ENCODE data around the gene STX2.
"Not testable (repeated sequence)": the region's sequence is repeated elsewhere in the genome, so short reads cannot be mapped to it uniquely, and the experiment has no call there.

GRCh38 chr12:130752037-130752436 lies 87.0 kb downstream of the STX2 start:
- TF ChIP-seq POLR2AphosphoS5 (IDR thresholded peaks at IDR 0.05); POLR2A (IDR thresholded peaks at IDR 0.05; ENCODE audit: low read depth); EP300 (IDR thresholded peaks at IDR 0.05): not testable (repeated sequence)
- TF ChIP-seq, protein P1, sequence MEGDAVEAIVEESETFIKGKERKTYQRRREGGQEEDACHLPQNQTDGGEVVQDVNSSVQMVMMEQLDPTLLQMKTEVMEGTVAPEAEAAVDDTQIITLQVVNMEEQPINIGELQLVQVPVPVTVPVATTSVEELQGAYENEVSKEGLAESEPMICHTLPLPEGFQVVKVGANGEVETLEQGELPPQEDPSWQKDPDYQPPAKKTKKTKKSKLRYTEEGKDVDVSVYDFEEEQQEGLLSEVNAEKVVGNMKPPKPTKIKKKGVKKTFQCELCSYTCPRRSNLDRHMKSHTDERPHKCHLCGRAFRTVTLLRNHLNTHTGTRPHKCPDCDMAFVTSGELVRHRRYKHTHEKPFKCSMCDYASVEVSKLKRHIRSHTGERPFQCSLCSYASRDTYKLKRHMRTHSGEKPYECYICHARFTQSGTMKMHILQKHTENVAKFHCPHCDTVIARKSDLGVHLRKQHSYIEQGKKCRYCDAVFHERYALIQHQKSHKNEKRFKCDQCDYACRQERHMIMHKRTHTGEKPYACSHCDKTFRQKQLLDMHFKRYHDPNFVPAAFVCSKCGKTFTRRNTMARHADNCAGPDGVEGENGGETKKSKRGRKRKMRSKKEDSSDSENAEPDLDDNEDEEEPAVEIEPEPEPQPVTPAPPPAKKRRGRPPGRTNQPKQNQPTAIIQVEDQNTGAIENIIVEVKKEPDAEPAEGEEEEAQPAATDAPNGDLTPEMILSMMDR (IDR thresholded peaks at IDR 0.05): not testable (repeated sequence)

All from esophagus muscularis mucosa (tissue), 4 donors.